ENCODE measurements around the gene MYO1B. TPM values are rescaled to one million over a fixed set of nuclear protein-coding genes. Genes with fewer than 3 reads are reported as not detected.
"Not testable (repeated sequence)": the region's sequence is repeated elsewhere in the genome, so short reads cannot be mapped to it uniquely, and the experiment has no call there.

MYO1B gene
- polyA plus RNA-seq, 5 donors = 140 to 228 (median 206) TPM

DNA sequence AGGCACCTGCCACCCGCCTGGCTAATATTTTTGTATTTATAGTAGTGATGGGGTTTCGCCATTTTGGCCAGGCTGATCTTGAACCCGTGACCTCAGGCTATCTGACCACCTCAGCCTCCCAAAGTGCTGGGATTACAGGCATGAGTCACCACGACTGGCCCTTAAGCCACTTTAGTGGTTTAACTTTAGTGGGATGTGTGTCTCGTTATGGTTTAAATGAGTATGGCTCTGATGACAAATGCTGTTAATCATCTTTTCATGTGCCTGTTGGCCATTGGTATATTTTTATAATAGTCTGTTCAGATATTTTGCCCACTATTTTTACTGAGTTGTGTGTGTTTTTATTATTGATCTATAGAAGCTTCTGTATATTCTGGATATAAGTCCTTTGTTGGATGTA is 205.9 kb downstream of the MYO1B start:
- no peak for DNase-seq

DNA sequence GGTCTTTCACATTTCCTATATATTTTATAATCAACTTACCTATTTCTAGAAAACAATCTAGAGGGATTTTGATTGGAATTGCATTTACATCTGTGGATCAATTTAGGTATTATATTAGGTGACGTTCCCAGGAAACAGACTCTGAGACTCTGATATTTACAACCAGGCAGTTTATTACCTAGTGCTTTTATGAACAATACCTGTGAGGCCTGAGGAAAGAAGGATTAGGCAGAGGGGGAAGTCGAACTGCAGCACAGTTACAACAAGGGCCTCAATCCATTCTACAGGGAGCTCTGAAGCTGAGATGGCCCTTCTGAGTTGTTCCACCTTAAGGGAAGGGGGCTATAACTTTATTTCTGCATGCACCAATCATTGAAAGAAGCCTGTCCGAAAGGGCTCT is 206.9 kb downstream of the MYO1B start:
- no peak for DNase-seq

DNA sequence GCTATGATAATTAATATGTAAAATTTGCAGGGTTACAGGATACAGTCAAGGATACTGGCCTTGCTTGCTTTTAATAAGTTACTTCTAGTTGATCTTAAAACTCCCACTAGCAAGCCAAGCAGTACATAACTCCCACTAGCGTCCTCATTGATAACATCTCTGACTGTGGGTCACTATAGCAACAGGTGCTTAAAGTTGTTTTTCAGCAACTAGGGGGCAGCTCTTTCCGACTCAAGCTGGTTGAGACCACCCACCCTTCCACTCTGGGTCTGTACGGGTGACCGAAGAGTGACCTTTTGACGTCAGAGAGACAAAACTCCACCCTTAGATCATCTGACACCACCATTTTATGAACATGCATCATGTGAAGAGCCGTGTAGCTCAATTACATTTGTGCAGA is 208.6 kb downstream of the MYO1B start:
- DNase-seq = no peak

DNA sequence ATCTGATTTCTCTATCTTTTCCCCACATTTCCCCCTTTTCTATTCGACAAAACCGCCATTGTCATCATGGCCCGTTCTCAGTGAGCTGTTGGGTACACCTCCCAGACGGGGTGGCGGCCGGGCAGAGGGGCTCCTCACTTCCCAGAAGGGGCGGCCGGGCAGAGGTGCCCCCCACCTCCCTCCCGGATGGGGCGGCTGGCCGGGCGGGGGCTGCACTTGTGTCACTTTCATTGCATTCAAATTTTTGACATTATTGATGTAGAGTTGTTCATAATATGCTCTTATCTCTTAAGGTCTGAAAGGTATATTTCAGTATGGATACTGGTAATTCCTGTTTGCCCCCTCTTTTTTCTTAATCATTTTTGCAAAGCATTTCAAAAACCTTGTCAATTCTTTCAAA is 211.3 kb downstream of the MYO1B start:
- DNase-seq = not testable (repeated sequence)

DNA sequence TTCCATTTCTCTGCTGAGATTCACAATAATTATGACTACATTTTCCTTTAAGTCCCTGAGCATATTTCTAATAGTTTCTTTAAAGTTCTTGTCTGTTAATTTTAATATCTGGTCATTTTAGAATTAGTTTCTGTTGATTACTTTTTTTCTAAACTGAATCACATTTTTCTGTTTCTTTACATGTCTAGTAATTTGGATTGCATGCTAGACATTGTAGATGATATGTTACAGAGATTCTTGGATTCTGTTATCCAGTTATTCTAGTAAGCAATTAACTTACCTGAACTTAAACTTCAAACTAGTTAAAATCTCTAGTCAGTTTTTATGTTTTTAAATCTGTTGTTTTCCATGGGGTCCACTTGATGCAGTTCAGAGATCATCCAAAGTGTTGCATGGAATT is 214.0 kb downstream of the MYO1B start:
- no peak for DNase-seq

DNA sequence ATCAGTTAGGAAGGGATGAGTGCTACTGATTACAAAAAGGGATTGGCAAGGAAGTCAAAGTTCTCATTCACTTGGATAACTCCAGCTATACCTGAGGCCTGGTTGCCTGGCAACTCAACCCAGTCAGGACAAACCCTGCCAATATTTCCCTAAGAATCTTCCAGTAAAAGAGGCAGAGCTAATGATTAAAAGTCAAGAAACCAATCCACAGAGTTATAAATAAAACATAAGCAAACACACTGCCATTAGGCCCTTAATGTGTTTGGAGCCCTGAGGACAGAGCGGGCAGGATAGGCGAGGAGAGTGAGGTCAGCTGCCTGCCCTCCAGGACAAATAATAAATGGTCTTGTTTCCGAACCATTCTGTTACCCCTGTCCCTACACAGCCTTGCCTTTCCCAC is 217.2 kb downstream of the MYO1B start:
- no peak for DNase-seq

DNA sequence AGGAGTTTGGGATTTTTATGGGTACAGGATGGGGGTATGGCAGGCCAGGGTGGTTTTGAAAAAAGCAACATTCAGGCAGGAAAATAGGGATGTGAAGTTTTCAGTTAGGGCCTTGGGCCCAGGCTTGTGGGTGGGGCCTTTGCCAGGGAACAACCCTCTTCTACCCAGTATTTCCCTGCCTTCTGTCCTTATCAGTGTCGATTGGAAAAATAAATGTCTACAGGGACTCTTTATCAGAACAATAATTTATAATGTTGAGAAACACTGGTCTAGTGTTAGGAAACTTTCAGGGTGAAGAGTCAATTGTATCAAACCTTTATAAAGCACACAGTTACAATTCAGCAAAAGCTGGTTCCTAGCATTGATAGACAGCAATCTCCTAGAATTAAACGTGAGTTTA is 218.6 kb downstream of the MYO1B start:
- no peak for DNase-seq

DNA sequence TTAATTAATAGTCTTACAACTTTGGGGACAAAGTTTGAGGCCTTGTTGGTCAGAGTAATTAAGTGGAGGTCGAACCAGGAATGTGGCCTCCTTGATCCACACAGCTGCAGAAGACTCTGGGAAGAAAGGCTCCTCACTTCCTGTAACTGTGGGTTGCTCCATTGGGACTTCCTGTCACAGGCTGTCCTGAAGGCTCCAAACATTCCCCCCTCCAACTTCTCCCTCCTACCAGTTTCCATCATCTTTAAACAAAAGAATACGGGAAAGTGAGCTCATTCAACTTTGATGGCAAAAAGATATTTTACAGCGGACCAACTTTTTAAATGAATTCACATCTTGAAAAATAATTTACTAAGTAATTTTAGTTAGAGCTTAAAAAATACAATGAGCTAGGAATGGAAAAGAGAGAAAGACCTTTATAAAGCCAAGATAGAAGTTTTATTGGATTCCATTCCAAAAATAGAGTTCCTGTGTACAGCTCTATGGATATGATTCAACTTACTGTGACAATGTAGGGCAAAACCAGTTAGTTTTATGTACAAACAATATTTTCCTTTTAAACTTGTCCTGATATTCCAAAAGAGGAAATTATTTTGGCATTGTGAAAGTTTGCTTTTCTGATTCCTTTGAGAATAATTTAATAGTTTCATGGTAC is 220.7 kb downstream of the MYO1B start:
- no peak for DNase-seq

DNA sequence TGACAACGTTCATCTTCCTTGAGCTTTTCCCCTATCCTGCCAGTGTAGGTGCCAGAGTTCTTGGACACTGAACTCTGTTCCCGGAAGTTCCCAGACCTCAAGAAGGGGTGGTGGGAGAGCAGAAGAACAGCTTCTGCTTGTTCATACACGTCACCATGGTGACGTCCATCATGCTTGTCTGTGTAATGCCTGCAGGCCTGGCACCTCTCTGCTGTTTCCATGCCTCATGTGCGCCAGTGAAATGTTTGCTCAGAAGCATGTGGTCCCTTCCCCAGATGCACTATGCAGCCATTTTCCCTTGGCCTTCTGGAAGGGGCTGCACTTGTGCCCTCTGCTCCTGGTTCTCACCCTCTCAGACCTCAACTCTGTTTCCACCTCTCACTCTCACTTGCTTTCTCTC is 221.9 kb downstream of the MYO1B start:
- no peak for DNase-seq

DNA sequence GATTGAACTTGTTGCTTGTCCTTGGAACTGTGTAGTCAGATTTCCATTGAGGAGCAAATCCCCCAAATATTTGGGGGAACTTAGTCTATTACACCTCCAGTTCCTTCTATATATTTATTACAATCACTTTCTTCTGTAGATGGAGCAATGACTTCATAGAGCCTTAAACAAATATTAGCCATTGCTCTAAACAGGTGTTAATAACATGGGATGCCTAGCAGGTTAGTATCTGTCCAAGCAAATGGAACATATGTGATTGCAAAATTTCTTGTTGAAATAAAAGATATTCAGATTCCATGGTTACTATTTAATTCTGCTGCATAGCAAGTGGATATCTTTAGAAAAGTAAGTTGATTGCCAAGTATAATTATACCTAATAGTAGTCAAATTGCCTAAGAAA is 225.1 kb downstream of the MYO1B start:
- DNase-seq = no peak

DNA sequence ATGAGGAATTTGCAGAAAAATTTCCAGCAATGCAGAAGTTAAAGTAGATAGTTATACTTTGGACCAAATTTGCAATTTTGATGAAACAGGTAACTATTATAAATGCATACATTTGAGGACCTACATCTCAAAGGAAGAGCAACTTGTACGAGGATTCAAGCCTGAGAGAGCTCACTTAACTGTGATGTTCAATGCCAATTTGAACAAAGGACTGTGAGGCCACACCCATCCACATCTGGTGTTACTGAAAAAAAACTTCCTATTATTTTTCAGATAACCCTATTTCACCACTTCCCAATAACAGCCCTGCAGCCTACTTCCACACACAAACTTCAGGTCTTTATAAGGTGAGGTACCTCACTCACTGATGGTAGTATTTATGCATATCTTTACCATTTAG is 229.3 kb downstream of the MYO1B start:
- DNase-seq = no peak

Other genes starting within 250 kb of the MYO1B start
- 10 to 100 TPM; 47.9 to 67.5 (median 65.6) TPM for gene STAT1, start 231.2 kb upstream of the MYO1B start, polyA plus RNA-seq (ENCODE audit: insufficient read depth in 1 of 5, insufficient read length in 5 of 5, low replicate concordance in 1 of 5)
- 10 to 100 TPM in 2 of 5 donors, 1 to 10 TPM in 3; 4.9 to 11.0 (median 9.7) TPM for gene STAT4, start 94.4 kb upstream of the MYO1B start, polyA plus RNA-seq (ENCODE audit: insufficient read depth in 1 of 5, insufficient read length in 5 of 5, low replicate concordance in 1 of 5)